ENCODE results near the gene RIC3.

DNA sequence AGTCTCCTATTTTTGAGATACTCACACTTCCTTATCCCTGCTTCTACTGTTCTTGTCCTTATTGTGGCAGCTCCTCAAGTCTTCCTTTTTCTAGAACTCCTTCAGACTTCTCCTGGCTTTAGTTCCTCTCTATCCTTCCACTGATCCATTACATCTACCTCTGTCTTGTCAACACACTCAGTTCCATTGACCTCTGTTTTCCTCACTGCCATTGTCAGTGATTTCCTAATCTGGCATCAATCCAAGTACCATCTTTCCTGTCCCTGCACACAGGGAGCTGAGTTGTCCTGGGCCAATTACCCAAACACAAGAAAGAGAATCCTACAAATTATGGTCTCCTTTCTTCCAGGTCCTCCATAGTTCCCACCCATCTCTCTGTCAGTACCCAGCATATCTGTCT, 27.9 kb upstream of the RIC3 start:
- TF ChIP-seq, protein P1, sequence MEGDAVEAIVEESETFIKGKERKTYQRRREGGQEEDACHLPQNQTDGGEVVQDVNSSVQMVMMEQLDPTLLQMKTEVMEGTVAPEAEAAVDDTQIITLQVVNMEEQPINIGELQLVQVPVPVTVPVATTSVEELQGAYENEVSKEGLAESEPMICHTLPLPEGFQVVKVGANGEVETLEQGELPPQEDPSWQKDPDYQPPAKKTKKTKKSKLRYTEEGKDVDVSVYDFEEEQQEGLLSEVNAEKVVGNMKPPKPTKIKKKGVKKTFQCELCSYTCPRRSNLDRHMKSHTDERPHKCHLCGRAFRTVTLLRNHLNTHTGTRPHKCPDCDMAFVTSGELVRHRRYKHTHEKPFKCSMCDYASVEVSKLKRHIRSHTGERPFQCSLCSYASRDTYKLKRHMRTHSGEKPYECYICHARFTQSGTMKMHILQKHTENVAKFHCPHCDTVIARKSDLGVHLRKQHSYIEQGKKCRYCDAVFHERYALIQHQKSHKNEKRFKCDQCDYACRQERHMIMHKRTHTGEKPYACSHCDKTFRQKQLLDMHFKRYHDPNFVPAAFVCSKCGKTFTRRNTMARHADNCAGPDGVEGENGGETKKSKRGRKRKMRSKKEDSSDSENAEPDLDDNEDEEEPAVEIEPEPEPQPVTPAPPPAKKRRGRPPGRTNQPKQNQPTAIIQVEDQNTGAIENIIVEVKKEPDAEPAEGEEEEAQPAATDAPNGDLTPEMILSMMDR (IDR thresholded peaks at IDR 0.05; ENCODE audit: poor library complexity): no peak
- TF ChIP-seq EZH2 (IDR thresholded peaks at IDR 0.05; ENCODE audit: borderline replicate concordance): no peak
